CD8-positive, alpha-beta memory T cell (primary cell): Measurements from ENCODE around the gene SNORC. TPM values are rescaled to one million over a fixed set of nuclear protein-coding genes. Genes with fewer than 3 reads are reported as not detected.

ENCODE experiments used
- polyA plus RNA-seq: library from polyadenylated mRNA; unstranded; fragments of 300-500 nt; fragmentation: Illumina TruSeq; gene quantifications from one replicate; pipeline ENCODE4 v1.2.3, GENCODE V29; 2021
- total RNA-seq, 2 experiments: library from RNA; stranded (reverse); gene quantifications; one replicate each; pipeline ENCODE4 v1.2.3, GENCODE V29; 2021

Gene SNORC
- total and polyA plus RNA-seq, 3 experiments from 2014 or later: 1.5 to 2.5 TPM; not detected in 1

Other genes starting within 250 kb of the SNORC start
- gene EFHD1, start 236.7 kb upstream of the SNORC start, total RNA-seq: under 1 TPM; 0.22 to 0.33 TPM
- 1.6 TPM for gene EFHD1, start 236.7 kb upstream of the SNORC start, polyA plus RNA-seq
- 10 to 100 TPM; 54.7 to 55.8 TPM for gene GIGYF2, start 172.9 kb upstream of the SNORC start, total RNA-seq
- gene GIGYF2, start 172.9 kb upstream of the SNORC start, polyA plus RNA-seq: 27.2 TPM
- gene KCNJ13, start 93.7 kb upstream of the SNORC start, total RNA-seq: not detected
- gene KCNJ13, start 93.7 kb upstream of the SNORC start, polyA plus RNA-seq: 0.20 TPM
- gene NGEF, start 143.0 kb downstream of the SNORC start, total RNA-seq: under 1 TPM in 1 of 2 experiments, not detected in 1; 0.38 TPM
- not detected for gene NGEF, start 143.0 kb downstream of the SNORC start, polyA plus RNA-seq
- gene NEU2, start 162.4 kb downstream of the SNORC start, total RNA-seq: not detected
- not detected for gene NEU2, start 162.4 kb downstream of the SNORC start, polyA plus RNA-seq
- gene INPP5D, start 190.1 kb downstream of the SNORC start, total RNA-seq: 10 to 100 TPM; 49.3 to 51.0 TPM
- gene INPP5D, start 190.1 kb downstream of the SNORC start, polyA plus RNA-seq: 146 TPM